ENCODE measurements around the gene MPZL1.

MPZL1 gene

DNA sequence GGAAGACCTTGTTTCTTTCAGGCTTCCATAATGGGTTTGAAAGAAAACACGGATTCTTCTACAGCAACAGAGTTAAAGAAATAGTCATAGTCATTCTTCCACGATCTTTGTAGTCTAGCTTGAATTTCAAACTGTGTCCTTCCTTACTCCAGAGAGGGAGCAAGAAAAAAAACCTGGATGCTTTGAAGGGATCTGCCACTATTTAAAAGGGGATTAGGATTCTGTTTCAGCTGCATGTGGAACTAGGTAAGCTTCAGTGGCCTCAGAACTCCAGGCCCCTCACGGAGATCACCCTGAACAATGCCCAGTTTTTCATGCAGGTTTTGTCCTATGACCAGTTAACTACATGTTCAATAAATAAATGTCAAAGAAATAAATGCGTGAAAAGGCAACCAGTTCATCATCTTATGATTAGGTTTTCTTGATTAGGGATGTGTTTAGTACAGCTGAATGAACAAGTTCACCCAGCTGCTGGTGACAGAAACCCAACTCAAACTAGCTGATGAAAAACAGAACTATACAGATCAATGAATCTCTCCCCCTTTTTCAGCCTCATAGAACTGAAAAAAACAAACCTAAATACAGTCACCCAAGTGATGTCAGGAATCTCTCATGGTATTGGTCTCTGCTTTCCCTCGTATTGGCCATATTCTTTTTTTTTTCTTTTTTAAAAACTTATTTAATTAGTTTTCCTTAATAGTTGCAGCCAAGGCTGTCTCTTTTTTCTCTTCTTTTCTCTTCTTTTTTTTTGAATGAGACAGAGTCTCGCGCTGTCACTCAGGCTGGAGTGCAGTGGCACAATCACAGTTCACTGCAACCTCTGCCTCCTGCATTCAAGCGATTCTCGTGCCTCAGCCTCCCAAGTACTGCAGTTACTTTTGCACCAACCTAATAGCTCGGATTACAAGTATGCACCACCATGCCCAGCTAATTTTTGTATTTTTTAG is 14.6 kb upstream of the MPZL1 start:
- no peak for ATAC-seq
- TF ChIP-seq TCF4 (CRISPR knock-in tag; IDR thresholded peaks at IDR 0.05; ENCODE audit: borderline replicate concordance) (no peak), ZFP30 (CRISPR knock-in tag; IDR thresholded peaks at IDR 0.05) (no peak), ZNF8 (CRISPR knock-in tag; IDR thresholded peaks at IDR 0.05) (no peak), RARB (CRISPR knock-in tag; IDR thresholded peaks at IDR 0.05) (no peak), ARNTL (CRISPR knock-in tag; IDR thresholded peaks at IDR 0.05; ENCODE audit: borderline replicate concordance, low read depth) (no peak), ZNF70 (CRISPR knock-in tag; IDR thresholded peaks at IDR 0.05) (no peak), ZNF565 (CRISPR knock-in tag; conservative IDR thresholded peaks at IDR 0.05; ENCODE audit: low read depth) (no peak), PPARA (CRISPR knock-in tag; IDR thresholded peaks at IDR 0.05; ENCODE audit: borderline replicate concordance) (no peak), ZC3H10 (CRISPR knock-in tag; IDR thresholded peaks at IDR 0.05) (no peak), SNAI2 (CRISPR knock-in tag; IDR thresholded peaks at IDR 0.05) (no peak), TOX (CRISPR knock-in tag; IDR thresholded peaks at IDR 0.05; ENCODE audit: borderline replicate concordance) (no peak), ISL1 (CRISPR knock-in tag; IDR thresholded peaks at IDR 0.05) (no peak)
- TF ChIP-seq, protein P1, sequence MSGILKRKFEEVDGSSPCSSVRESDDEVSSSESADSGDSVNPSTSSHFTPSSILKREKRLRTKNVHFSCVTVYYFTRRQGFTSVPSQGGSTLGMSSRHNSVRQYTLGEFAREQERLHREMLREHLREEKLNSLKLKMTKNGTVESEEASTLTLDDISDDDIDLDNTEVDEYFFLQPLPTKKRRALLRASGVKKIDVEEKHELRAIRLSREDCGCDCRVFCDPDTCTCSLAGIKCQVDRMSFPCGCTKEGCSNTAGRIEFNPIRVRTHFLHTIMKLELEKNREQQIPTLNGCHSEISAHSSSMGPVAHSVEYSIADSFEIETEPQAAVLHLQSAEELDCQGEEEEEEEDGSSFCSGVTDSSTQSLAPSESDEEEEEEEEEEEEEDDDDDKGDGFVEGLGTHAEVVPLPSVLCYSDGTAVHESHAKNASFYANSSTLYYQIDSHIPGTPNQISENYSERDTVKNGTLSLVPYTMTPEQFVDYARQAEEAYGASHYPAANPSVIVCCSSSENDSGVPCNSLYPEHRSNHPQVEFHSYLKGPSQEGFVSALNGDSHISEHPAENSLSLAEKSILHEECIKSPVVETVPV (CRISPR knock-in tag; IDR thresholded peaks at IDR 0.05), result no peak
- TF ChIP-seq, protein P2, sequence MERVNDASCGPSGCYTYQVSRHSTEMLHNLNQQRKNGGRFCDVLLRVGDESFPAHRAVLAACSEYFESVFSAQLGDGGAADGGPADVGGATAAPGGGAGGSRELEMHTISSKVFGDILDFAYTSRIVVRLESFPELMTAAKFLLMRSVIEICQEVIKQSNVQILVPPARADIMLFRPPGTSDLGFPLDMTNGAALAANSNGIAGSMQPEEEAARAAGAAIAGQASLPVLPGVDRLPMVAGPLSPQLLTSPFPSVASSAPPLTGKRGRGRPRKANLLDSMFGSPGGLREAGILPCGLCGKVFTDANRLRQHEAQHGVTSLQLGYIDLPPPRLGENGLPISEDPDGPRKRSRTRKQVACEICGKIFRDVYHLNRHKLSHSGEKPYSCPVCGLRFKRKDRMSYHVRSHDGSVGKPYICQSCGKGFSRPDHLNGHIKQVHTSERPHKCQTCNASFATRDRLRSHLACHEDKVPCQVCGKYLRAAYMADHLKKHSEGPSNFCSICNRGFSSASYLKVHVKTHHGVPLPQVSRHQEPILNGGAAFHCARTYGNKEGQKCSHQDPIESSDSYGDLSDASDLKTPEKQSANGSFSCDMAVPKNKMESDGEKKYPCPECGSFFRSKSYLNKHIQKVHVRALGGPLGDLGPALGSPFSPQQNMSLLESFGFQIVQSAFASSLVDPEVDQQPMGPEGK (CRISPR knock-in tag; IDR thresholded peaks at IDR 0.05; ENCODE audit: borderline replicate concordance), result no peak
- TF ChIP-seq, protein P3, sequence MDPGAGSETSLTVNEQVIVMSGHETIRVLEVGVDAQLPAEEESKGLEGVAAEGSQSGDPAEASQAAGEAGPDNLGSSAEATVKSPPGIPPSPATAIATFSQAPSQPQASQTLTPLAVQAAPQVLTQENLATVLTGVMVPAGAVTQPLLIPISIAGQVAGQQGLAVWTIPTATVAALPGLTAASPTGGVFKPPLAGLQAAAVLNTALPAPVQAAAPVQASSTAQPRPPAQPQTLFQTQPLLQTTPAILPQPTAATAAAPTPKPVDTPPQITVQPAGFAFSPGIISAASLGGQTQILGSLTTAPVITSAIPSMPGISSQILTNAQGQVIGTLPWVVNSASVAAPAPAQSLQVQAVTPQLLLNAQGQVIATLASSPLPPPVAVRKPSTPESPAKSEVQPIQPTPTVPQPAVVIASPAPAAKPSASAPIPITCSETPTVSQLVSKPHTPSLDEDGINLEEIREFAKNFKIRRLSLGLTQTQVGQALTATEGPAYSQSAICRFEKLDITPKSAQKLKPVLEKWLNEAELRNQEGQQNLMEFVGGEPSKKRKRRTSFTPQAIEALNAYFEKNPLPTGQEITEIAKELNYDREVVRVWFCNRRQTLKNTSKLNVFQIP (CRISPR knock-in tag; IDR thresholded peaks at IDR 0.05; ENCODE audit: borderline replicate concordance, low read depth), result no peak
- TF ChIP-seq, protein P4, sequence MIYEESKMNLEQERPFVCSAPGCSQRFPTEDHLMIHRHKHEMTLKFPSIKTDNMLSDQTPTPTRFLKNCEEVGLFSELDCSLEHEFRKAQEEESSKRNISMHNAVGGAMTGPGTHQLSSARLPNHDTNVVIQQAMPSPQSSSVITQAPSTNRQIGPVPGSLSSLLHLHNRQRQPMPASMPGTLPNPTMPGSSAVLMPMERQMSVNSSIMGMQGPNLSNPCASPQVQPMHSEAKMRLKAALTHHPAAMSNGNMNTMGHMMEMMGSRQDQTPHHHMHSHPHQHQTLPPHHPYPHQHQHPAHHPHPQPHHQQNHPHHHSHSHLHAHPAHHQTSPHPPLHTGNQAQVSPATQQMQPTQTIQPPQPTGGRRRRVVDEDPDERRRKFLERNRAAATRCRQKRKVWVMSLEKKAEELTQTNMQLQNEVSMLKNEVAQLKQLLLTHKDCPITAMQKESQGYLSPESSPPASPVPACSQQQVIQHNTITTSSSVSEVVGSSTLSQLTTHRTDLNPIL (CRISPR knock-in tag; IDR thresholded peaks at IDR 0.05; ENCODE audit: low read depth), result no peak

GRCh38 chr1:167707942-167708341 is 13.8 kb upstream of the MPZL1 start:
- no peak for TF ChIP-seq RARB (CRISPR knock-in tag; IDR thresholded peaks at IDR 0.05)
- TF ChIP-seq, protein P3 (CRISPR knock-in tag; IDR thresholded peaks at IDR 0.05; ENCODE audit: borderline replicate concordance, low read depth), result no peak
- TF ChIP-seq, protein P2 (CRISPR knock-in tag; IDR thresholded peaks at IDR 0.05; ENCODE audit: borderline replicate concordance), result no peak
- no peak for TF ChIP-seq ARNTL (CRISPR knock-in tag; IDR thresholded peaks at IDR 0.05; ENCODE audit: borderline replicate concordance, low read depth)
- TF ChIP-seq CSDC2 (CRISPR knock-in tag; IDR thresholded peaks at IDR 0.05), result no peak
- TF ChIP-seq ZNF565 (CRISPR knock-in tag; conservative IDR thresholded peaks at IDR 0.05; ENCODE audit: low read depth), result no peak
- no peak for TF ChIP-seq BACH2 (CRISPR knock-in tag; IDR thresholded peaks at IDR 0.05; ENCODE audit: borderline replicate concordance)
- no peak for TF ChIP-seq ZFP3 (CRISPR knock-in tag; IDR thresholded peaks at IDR 0.05)
- TF ChIP-seq PPARA (CRISPR knock-in tag; IDR thresholded peaks at IDR 0.05; ENCODE audit: borderline replicate concordance), result no peak
- ATAC-seq, result no peak
